GM23248 (cell line): Measurements from ENCODE around the gene SLC13A3.

Source experiments
- EZH2 ChIP-seq: fragments of 200-600 bp; sonication (generic); IDR thresholded peaks from 2 replicates; pipeline ENCODE4 v1.6.1; 2018; ENCODE audit warnings: antibody characterized with exemption, mild to moderate bottlenecking; ENCODE audit not compliant: insufficient read depth, poor library complexity, severe bottlenecking
- EZH2phosphoT487 ChIP-seq: fragments of 200-600 bp; sonication (generic); IDR thresholded peaks from 2 replicates; pipeline ENCODE4 v1.6.1; 2018; ENCODE audit warnings: antibody characterized with exemption, moderate library complexity, mild to moderate bottlenecking, low read depth; ENCODE audit not compliant: insufficient read depth

- no peak for TF ChIP-seq EZH2phosphoT487
- no peak for TF ChIP-seq EZH2
Observed at GRCh38 chr20:46550461-46550860, 100.8 kb downstream of the SLC13A3 start, which contains the start of gene OCSTAMP.
